Measurements from ENCODE around the gene FHOD3.

Gene FHOD3

GRCh38 chr18:36595818-36596215, 298.3 kb downstream of the FHOD3 start:
- no peak for DNase-seq

- no peak for DNase-seq
Observed at GRCh38 chr18:36597636-36598035, 300.1 kb downstream of the FHOD3 start.

- DNase-seq, result no peak
Observed at GRCh38 chr18:36600548-36600947, 303.0 kb downstream of the FHOD3 start.

- DNase-seq, result no peak
Observed at GRCh38 chr18:36601316-36601715, 303.8 kb downstream of the FHOD3 start.

- DNase-seq, result no peak
Observed at GRCh38 chr18:36602071-36602470, 304.6 kb downstream of the FHOD3 start.

- DNase-seq, result no peak
Observed at GRCh38 chr18:36602620-36603019, 305.1 kb downstream of the FHOD3 start.

GRCh38 chr18:36608107-36608506, 310.6 kb downstream of the FHOD3 start:
- no peak for DNase-seq

GRCh38 chr18:36610258-36610657, 312.7 kb downstream of the FHOD3 start:
- no peak for DNase-seq

- DNase-seq, result no peak
Observed at GRCh38 chr18:36610661-36611060, 313.1 kb downstream of the FHOD3 start.

- no peak for DNase-seq
Observed at GRCh38 chr18:36613069-36613468, 315.6 kb downstream of the FHOD3 start.

GRCh38 chr18:36613810-36614209, 316.3 kb downstream of the FHOD3 start:
- DNase-seq, result no peak

GRCh38 chr18:36620788-36621187, 323.3 kb downstream of the FHOD3 start:
- DNase-seq, result peak; percentile 54

GRCh38 chr18:36622610-36623009, 325.1 kb downstream of the FHOD3 start:
- DNase-seq, result no peak

- DNase-seq, result peak; percentile 11
Observed at GRCh38 chr18:36623091-36623490, 325.6 kb downstream of the FHOD3 start.

- peak; percentile 23 for DNase-seq
Observed at GRCh38 chr18:36623681-36624190, 326.2 kb downstream of the FHOD3 start.

- no peak for DNase-seq
Observed at GRCh38 chr18:36624451-36625167, 327.1 kb downstream of the FHOD3 start.

- no peak for DNase-seq
Observed at GRCh38 chr18:36625386-36625785, 327.9 kb downstream of the FHOD3 start.

GRCh38 chr18:36627637-36628036, 330.1 kb downstream of the FHOD3 start:
- DNase-seq, result peak; percentile 21

GRCh38 chr18:36628435-36629137, 331.1 kb downstream of the FHOD3 start:
- DNase-seq, result peak; percentile 65

GRCh38 chr18:36629138-36629530, 331.6 kb downstream of the FHOD3 start:
- DNase-seq, result no peak

GRCh38 chr18:36629836-36630235, 332.3 kb downstream of the FHOD3 start:
- no peak for DNase-seq

- no peak for DNase-seq
Observed at GRCh38 chr18:36630917-36631316, 333.4 kb downstream of the FHOD3 start.

- no peak for DNase-seq
Observed at GRCh38 chr18:36633961-36634412, 336.5 kb downstream of the FHOD3 start.

All from fibroblast of skin of abdomen (primary cell).